SH-SY5Y (cell line): ENCODE results near the gene RPL19.

ENCODE experiments used
- GATA2 ChIP-seq: IDR thresholded peaks from 2 replicates; pipeline ENCODE4 v1.6.1; 2011; ENCODE audit warnings: mild to moderate bottlenecking, low read depth, low read length
- GATA3 ChIP-seq: IDR thresholded peaks from 2 replicates; pipeline ENCODE4 v1.6.1; 2011; ENCODE audit warnings: low read depth, mild to moderate bottlenecking, low read length, moderate library complexity

DNA sequence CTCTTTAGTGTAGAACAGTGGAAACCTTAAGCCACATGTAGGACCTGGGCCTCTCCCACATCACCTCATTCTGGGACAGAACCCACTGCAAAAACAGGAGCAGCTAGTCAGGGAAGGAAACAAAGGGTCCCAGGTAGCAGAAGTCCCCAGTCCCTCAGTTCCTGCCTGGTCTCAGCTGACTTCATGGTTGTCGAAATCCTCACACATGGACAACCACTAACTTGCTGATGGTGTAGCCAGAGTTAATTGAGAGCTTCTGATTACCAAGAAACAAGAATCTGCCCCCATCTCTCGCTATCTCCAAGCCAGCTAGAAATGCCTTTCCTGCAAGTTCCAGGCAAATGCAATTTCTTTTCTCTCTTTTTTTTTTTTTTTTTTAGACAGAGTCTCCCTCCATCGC is 30.6 kb upstream of the RPL19 start:
- TF ChIP-seq GATA2 = no peak
- TF ChIP-seq GATA3 = no peak
